ENCODE data around the gene TSHZ1.

Gene TSHZ1

GRCh38 chr18:75253043-75253442 is 42.4 kb downstream of the TSHZ1 start:
- H3K36me3 Mint-ChIP-seq = no peaks in the 10 kb centered on the region
- DNase-seq (ENCODE audit: low spot score in 2 of 2) (no peak), ATAC-seq (no peak)
- no peak overlapping the region for H3K27ac Mint-ChIP-seq
- no peaks in the 10 kb centered on the region for H3K9me3 Mint-ChIP-seq
- no peak overlapping the region for H3K4me3 Mint-ChIP-seq
- peaks cover 43% of the 10 kb centered on the region for H3K4me1 Mint-ChIP-seq

- no peaks in the 10 kb centered on the region for H3K9me3 Mint-ChIP-seq
- H3K36me3 Mint-ChIP-seq = no peaks in the 10 kb centered on the region
- H3K4me3 Mint-ChIP-seq = no peak overlapping the region
- ATAC-seq (no peak), DNase-seq (ENCODE audit: low spot score in 2 of 2) (no peak)
- peaks cover 38% of the 10 kb centered on the region for H3K4me1 Mint-ChIP-seq
- no peak overlapping the region for H3K27ac Mint-ChIP-seq
Measured at GRCh38 chr18:75253784-75254183, 43.2 kb downstream of the TSHZ1 start.

- Mint-ChIP-seq H3K4me1 (peaks cover 25% of the 10 kb centered on the region), H3K4me3 (no peak overlapping the region), H3K36me3 (no peaks in the 10 kb centered on the region), H3K9me3 (no peaks in the 10 kb centered on the region), H3K27ac (no peak overlapping the region)
- ATAC-seq (no peak), DNase-seq (ENCODE audit: low spot score in 2 of 2) (no peak)
Measured at GRCh38 chr18:75255094-75255493, 44.5 kb downstream of the TSHZ1 start.

GRCh38 chr18:75256376-75256775 is 45.8 kb downstream of the TSHZ1 start:
- no peak overlapping the region for H3K27ac Mint-ChIP-seq
- ATAC-seq (no peak), DNase-seq (ENCODE audit: low spot score in 2 of 2) (no peak)
- no peak overlapping the region for H3K4me3 Mint-ChIP-seq
- H3K36me3 Mint-ChIP-seq = no peaks in the 10 kb centered on the region
- no peaks in the 10 kb centered on the region for H3K9me3 Mint-ChIP-seq
- H3K4me1 Mint-ChIP-seq = peaks cover 35% of the 10 kb centered on the region

- DNase-seq (ENCODE audit: low spot score in 2 of 2) = no peak
- Mint-ChIP-seq H3K4me3 (no peak overlapping the region), H3K27ac (no peak overlapping the region), H3K9me3 (no peaks in the 10 kb centered on the region), H3K4me1 (peaks cover 46% of the 10 kb centered on the region), H3K36me3 (no peaks in the 10 kb centered on the region)
- no peak for ATAC-seq
Measured at GRCh38 chr18:75257605-75258004, 47.0 kb downstream of the TSHZ1 start.

GRCh38 chr18:75261430-75262223 is 51.0 kb downstream of the TSHZ1 start:
- peak; percentile 98 for ATAC-seq
- DNase-seq (ENCODE audit: low spot score in 2 of 2) = peak in 1 of 2 donors; percentile 59
- Mint-ChIP-seq H3K36me3 (no peaks in the 10 kb centered on the region), H3K4me3 (peak overlapping the region; percentile 50), H3K9me3 (no peaks in the 10 kb centered on the region), H3K27ac (peak overlapping the region; percentile 87), H3K4me1 (peaks cover 48% of the 10 kb centered on the region)

GRCh38 chr18:75262511-75262910 is 51.9 kb downstream of the TSHZ1 start:
- H3K4me3 Mint-ChIP-seq = no peak overlapping the region
- no peaks in the 10 kb centered on the region for H3K36me3 Mint-ChIP-seq
- H3K9me3 Mint-ChIP-seq = no peaks in the 10 kb centered on the region
- H3K4me1 Mint-ChIP-seq = peaks cover 55% of the 10 kb centered on the region
- peak overlapping the region; percentile 87 for H3K27ac Mint-ChIP-seq
- ATAC-seq (no peak), DNase-seq (ENCODE audit: low spot score in 2 of 2) (no peak)

GRCh38 chr18:75264195-75264594 is 53.6 kb downstream of the TSHZ1 start:
- H3K4me3 Mint-ChIP-seq = no peak overlapping the region
- H3K4me1 Mint-ChIP-seq = peaks cover 68% of the 10 kb centered on the region
- ATAC-seq (no peak), DNase-seq (ENCODE audit: low spot score in 2 of 2) (no peak)
- H3K9me3 Mint-ChIP-seq = no peaks in the 10 kb centered on the region
- no peaks in the 10 kb centered on the region for H3K36me3 Mint-ChIP-seq
- H3K27ac Mint-ChIP-seq = no peak overlapping the region

GRCh38 chr18:75264926-75265597 is 54.5 kb downstream of the TSHZ1 start:
- ATAC-seq (no peak), DNase-seq (ENCODE audit: low spot score in 2 of 2) (no peak)
- Mint-ChIP-seq H3K9me3 (no peaks in the 10 kb centered on the region), H3K4me3 (no peak overlapping the region), H3K4me1 (peaks cover 76% of the 10 kb centered on the region), H3K36me3 (no peaks in the 10 kb centered on the region), H3K27ac (no peak overlapping the region)

- Mint-ChIP-seq H3K9me3 (no peaks in the 10 kb centered on the region), H3K27ac (no peak overlapping the region), H3K4me1 (peaks cover 68% of the 10 kb centered on the region), H3K36me3 (no peaks in the 10 kb centered on the region), H3K4me3 (no peak overlapping the region)
- ATAC-seq = no peak
- no peak for DNase-seq (ENCODE audit: low spot score in 2 of 2)
Measured at GRCh38 chr18:75265872-75266271, 55.3 kb downstream of the TSHZ1 start.

GRCh38 chr18:75267643-75268363 is 57.2 kb downstream of the TSHZ1 start:
- H3K36me3 Mint-ChIP-seq = no peaks in the 10 kb centered on the region
- peak overlapping the region; percentile 46 for H3K27ac Mint-ChIP-seq
- no peaks in the 10 kb centered on the region for H3K9me3 Mint-ChIP-seq
- no peak for DNase-seq (ENCODE audit: low spot score in 2 of 2)
- peak; percentile 94 for ATAC-seq
- peak overlapping the region; percentile 40 for H3K4me3 Mint-ChIP-seq
- peaks cover 58% of the 10 kb centered on the region for H3K4me1 Mint-ChIP-seq

GRCh38 chr18:75268364-75268646 is 57.7 kb downstream of the TSHZ1 start:
- H3K4me3 Mint-ChIP-seq = no peak overlapping the region
- no peaks in the 10 kb centered on the region for H3K9me3 Mint-ChIP-seq
- H3K36me3 Mint-ChIP-seq = no peaks in the 10 kb centered on the region
- ATAC-seq = no peak
- H3K27ac Mint-ChIP-seq = no peak overlapping the region
- H3K4me1 Mint-ChIP-seq = peaks cover 56% of the 10 kb centered on the region
- DNase-seq (ENCODE audit: low spot score in 2 of 2) = no peak

GRCh38 chr18:75269124-75269680 is 58.6 kb downstream of the TSHZ1 start:
- ATAC-seq = no peak
- Mint-ChIP-seq H3K9me3 (no peaks in the 10 kb centered on the region), H3K4me1 (peaks cover 56% of the 10 kb centered on the region), H3K4me3 (no peak overlapping the region), H3K27ac (no peak overlapping the region), H3K36me3 (no peaks in the 10 kb centered on the region)
- no peak for DNase-seq (ENCODE audit: low spot score in 2 of 2)

- peaks cover 52% of the 10 kb centered on the region for H3K4me1 Mint-ChIP-seq
- H3K27ac Mint-ChIP-seq = no peak overlapping the region
- H3K9me3 Mint-ChIP-seq = no peaks in the 10 kb centered on the region
Measured at GRCh38 chr18:75269696-75270095, 59.1 kb downstream of the TSHZ1 start.

GRCh38 chr18:75271952-75272351 is 61.4 kb downstream of the TSHZ1 start:
- Mint-ChIP-seq H3K4me1 (peaks cover 50% of the 10 kb centered on the region), H3K27ac (no peak overlapping the region), H3K9me3 (no peaks in the 10 kb centered on the region), H3K36me3 (no peaks in the 10 kb centered on the region), H3K4me3 (no peak overlapping the region)
- ATAC-seq = no peak
- no peak for DNase-seq (ENCODE audit: low spot score in 2 of 2)

More at GRCh38 chr18:75269696-75270095, 59.1 kb downstream of the TSHZ1 start:
- H3K36me3 Mint-ChIP-seq = no peaks in the 10 kb centered on the region
- no peak for ATAC-seq
- H3K4me3 Mint-ChIP-seq = no peak overlapping the region
- no peak for DNase-seq (ENCODE audit: low spot score in 2 of 2)
